ENCODE measurements around the gene LITAF. TPM values are rescaled to one million over a fixed set of nuclear protein-coding genes. Genes with fewer than 3 reads are reported as not detected.

The LITAF gene
- total and polyA plus RNA-seq, 2 of the 4 experiments (the other 2 are of a cell fraction) = 113 to 206 TPM

- H2AK5ac ChIP-seq (ENCODE audit: low read depth, low read length) = no peak overlapping the region
- H3K9ac ChIP-seq (ENCODE audit: low read depth, low read length) = no peak overlapping the region
- H4K8ac ChIP-seq (ENCODE audit: low read depth in 2 of 2, low read length in 2 of 2) = no peak overlapping the region
- no peaks in the 10 kb centered on the region for H3K36me3 ChIP-seq (ENCODE audit: control insufficient read depth, insufficient read depth, low read length)
- no peak overlapping the region for H3K18ac ChIP-seq (ENCODE audit: low read depth, low read length)
- intact Hi-C loops (cut with micrococcal nuclease) (no loop called here), dilution Hi-C loops (cut with HindIII; ENCODE audit: low sequenced_read_pairs, unreplicated experiment) (no loop called here), in situ Hi-C loops (cut with MboI; ENCODE audit: low sequenced_read_pairs) (no loop called here)
- H3K27ac ChIP-seq (ENCODE audit: insufficient read depth, low read length) = no peak overlapping the region
- H3K23ac ChIP-seq (ENCODE audit: low read depth, low read length) = no peak overlapping the region
- H3K27me3 ChIP-seq (ENCODE audit: control insufficient read depth, insufficient read depth, low read length) = peaks cover 28% of the 10 kb centered on the region; the same call in 1 of the 2 replicates
- no peak overlapping the region for H3K14ac ChIP-seq (replicated peaks; ENCODE audit: low read depth, low read length)
- WGBS, 2 experiments (ENCODE audit: extremely low coverage in 2 of 2, insufficient read length in 1 of 2) = no CpG with 5 or more reads among the region's 1 CpG
- ChIA-PET POLR2A (ENCODE audit: unreplicated experiment) (no interaction called here), CTCF (interaction anchor here (0.6 kb wide), 1 partner anchor 11 kb away, joined by 3 read pairs; no protein-coding TSS in a partner anchor)
- H3K56ac ChIP-seq (ENCODE audit: extremely low read depth, insufficient read depth, low read length) = no peak overlapping the region
- H3K4me3 ChIP-seq (ENCODE audit: insufficient read depth, low read depth, low read length) = no peak overlapping the region
- no peak overlapping the region for H4K5ac ChIP-seq (ENCODE audit: low read depth, low read length)
- H4K91ac ChIP-seq (ENCODE audit: insufficient read depth, low read depth, low read length) = no peak overlapping the region
- DNase-seq = no peak
- H3K4me2 ChIP-seq (ENCODE audit: low read depth, low read length) = no peak overlapping the region
- no peak overlapping the region for H2BK5ac ChIP-seq (ENCODE audit: low read depth, low read length, poor library complexity, severe bottlenecking)
- H4K20me1 ChIP-seq (ENCODE audit: insufficient read depth, low read length) = no peaks in the 10 kb centered on the region
- no peak for ATAC-seq (ENCODE audit: low read depth)
- no peaks in the 10 kb centered on the region for H3K4me1 ChIP-seq (ENCODE audit: control insufficient read depth, insufficient read depth, low read length)
- no peak overlapping the region for H2BK20ac ChIP-seq (ENCODE audit: low read depth, low read length)
- no TSS peak for BruUV-seq (replicated peaks)
- H3K79me1 ChIP-seq (ENCODE audit: low read depth in 1 of 2, low read length in 2 of 2) = no peaks in the 10 kb centered on the region
- H3K4ac ChIP-seq (ENCODE audit: low read depth, low read length) = no peak overlapping the region
- H3K9me3 ChIP-seq (ENCODE audit: control insufficient read depth, insufficient read depth, low read length) = peaks cover 6% of the 10 kb centered on the region
- H3K9me1 ChIP-seq (ENCODE audit: insufficient read depth, low read length) = no peaks in the 10 kb centered on the region
- H2AK9ac ChIP-seq (replicated peaks; ENCODE audit: low read depth, low read length, poor library complexity) = no peak overlapping the region
- no peak overlapping the region for H2BK120ac ChIP-seq (ENCODE audit: low read depth, low read length)
- no peak overlapping the region for H2BK15ac ChIP-seq (ENCODE audit: low read depth, low read length)
- TF ChIP-seq FOS (IDR thresholded peaks at IDR 0.05; ENCODE audit: low read depth, low read length) = no peak
- TF ChIP-seq MAZ (IDR thresholded peaks at IDR 0.05; ENCODE audit: borderline replicate concordance, low read depth, low read length) = no peak
- TF ChIP-seq POLR2A (IDR thresholded peaks at IDR 0.05; ENCODE audit: low read depth, low read length) = no peak
- TF ChIP-seq CEBPB (IDR thresholded peaks at IDR 0.05; ENCODE audit: low read depth, low read length) = no peak
- no peak for TF ChIP-seq BHLHE40 (IDR thresholded peaks at IDR 0.05; ENCODE audit: low read depth, low read length)
- no peak for TF ChIP-seq RAD21 (IDR thresholded peaks at IDR 0.05; ENCODE audit: low read length)
- no peak overlapping the region for H2AFZ ChIP-seq (replicated peaks; ENCODE audit: low read length, poor library complexity)
Measured at GRCh38 chr16:11521055-11521454, 65.7 kb downstream of the LITAF start.
